HL-60 (cell line): ENCODE results near the gene COX14.

Source experiments
- DNase-seq, 2 experiments: peaks; one replicate each; pipeline ENCODE4 v3.0.0-alpha.2; 2010 to 2020; ENCODE audit warnings: low read depth in 1 of 2, low spot score in 1 of 2
- H3K27ac ChIP-seq: fragments of 250-450 bp; sonication (Bioruptor Pico); replicated peaks from 2 replicates; pipeline ENCODE4 v1.5.1; 2020; ENCODE audit warnings: mild to moderate bottlenecking, moderate library complexity
- H3K27me3 ChIP-seq: fragments of 250-450 bp; sonication (Bioruptor Pico); 2 replicates; pipeline ENCODE4 v1.5.1; 2021; ENCODE audit warnings: mild to moderate bottlenecking, moderate library complexity; ENCODE audit not compliant: insufficient read depth, poor library complexity, severe bottlenecking
- H3K4me3 ChIP-seq: replicated peaks from 2 replicates; pipeline ENCODE4 v1.5.1; 2011; ENCODE audit warnings: mild to moderate bottlenecking, control low read depth, low read length; ENCODE audit not compliant: insufficient read depth
- GABPA ChIP-seq: IDR thresholded peaks from 2 replicates; pipeline ENCODE4 v1.6.1; 2012; ENCODE audit warnings: low read depth
- POLR2AphosphoS5 ChIP-seq: IDR thresholded peaks from 2 replicates; pipeline ENCODE4 v1.6.1; 2012; ENCODE audit warnings: low read depth
- SPI1 ChIP-seq: IDR thresholded peaks from 2 replicates; pipeline ENCODE4 v1.6.1; 2012; ENCODE audit warnings: low read depth, mild to moderate bottlenecking, borderline replicate concordance
- TF ChIP-seq, protein P1 (sequence below): IDR thresholded peaks from one replicate; pipeline ENCODE4 v1.5.1; 2011; ENCODE audit warnings: low read length, control low read depth, inconsistent platforms; ENCODE audit not compliant: insufficient read depth
- TF ChIP-seq, protein P2 (sequence below): IDR thresholded peaks from 2 replicates; pipeline ENCODE4 v1.6.1; 2012; ENCODE audit warnings: low read depth; ENCODE audit not compliant: insufficient replicate concordance

COX14 gene

DNA sequence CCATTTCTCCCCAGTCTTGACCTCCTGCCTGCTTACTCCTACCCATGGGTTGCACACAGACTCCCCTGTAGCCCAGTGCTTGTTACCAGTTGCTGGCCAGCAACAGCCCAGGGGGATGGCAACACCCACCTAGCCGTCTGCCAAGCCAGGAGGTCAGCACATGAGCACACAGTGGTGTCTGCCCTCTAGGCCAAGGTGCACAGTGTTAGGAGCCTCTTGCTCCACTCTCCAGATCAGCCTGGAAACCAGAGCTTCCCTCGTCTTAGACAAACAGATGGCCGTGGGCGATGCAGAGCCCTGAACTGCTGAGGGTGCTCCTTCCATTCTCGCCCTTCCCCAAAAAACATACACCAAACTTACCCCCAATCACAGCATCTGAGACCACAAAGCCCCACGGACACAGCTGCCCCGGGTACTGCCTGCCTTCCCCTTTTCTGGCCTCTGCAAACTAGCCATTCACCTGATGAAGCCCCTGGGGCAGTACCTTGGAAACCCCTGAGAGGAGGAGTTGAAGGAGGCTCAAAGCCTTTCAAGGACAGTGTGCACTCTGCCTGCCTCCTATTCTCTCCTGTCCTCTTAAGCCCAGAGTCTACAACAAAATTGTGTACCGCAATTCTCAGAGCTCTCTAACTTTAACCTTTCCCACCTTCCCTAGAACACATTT is 9.3 kb upstream of the COX14 start:
- no peak overlapping the region for H3K27ac ChIP-seq
- DNase-seq, result no peak

DNA sequence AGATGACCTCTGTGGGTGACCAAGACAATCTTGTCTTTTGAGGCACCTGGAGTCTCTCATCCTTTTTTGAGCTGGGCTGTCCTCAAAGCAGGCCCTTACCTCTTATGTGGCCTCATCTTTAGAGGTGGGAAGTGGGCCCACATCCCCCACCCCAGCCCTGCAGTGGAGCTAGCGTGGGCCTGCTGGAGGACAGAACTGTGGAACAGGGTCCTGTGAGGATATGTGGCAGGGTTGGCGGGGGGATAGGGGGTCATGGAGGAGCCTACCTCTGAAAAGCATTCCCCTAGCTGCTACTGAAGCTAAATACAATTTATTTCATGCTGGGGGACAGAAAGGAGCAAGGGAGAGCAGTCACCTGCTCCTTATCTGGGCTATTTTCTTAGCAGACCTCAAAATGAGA is 8.7 kb upstream of the COX14 start:
- TF ChIP-seq POLR2AphosphoS5 (no peak), GABPA (no peak), SPI1 (no peak)
- TF ChIP-seq, protein P1, sequence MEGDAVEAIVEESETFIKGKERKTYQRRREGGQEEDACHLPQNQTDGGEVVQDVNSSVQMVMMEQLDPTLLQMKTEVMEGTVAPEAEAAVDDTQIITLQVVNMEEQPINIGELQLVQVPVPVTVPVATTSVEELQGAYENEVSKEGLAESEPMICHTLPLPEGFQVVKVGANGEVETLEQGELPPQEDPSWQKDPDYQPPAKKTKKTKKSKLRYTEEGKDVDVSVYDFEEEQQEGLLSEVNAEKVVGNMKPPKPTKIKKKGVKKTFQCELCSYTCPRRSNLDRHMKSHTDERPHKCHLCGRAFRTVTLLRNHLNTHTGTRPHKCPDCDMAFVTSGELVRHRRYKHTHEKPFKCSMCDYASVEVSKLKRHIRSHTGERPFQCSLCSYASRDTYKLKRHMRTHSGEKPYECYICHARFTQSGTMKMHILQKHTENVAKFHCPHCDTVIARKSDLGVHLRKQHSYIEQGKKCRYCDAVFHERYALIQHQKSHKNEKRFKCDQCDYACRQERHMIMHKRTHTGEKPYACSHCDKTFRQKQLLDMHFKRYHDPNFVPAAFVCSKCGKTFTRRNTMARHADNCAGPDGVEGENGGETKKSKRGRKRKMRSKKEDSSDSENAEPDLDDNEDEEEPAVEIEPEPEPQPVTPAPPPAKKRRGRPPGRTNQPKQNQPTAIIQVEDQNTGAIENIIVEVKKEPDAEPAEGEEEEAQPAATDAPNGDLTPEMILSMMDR, result no peak
- TF ChIP-seq, protein P2, sequence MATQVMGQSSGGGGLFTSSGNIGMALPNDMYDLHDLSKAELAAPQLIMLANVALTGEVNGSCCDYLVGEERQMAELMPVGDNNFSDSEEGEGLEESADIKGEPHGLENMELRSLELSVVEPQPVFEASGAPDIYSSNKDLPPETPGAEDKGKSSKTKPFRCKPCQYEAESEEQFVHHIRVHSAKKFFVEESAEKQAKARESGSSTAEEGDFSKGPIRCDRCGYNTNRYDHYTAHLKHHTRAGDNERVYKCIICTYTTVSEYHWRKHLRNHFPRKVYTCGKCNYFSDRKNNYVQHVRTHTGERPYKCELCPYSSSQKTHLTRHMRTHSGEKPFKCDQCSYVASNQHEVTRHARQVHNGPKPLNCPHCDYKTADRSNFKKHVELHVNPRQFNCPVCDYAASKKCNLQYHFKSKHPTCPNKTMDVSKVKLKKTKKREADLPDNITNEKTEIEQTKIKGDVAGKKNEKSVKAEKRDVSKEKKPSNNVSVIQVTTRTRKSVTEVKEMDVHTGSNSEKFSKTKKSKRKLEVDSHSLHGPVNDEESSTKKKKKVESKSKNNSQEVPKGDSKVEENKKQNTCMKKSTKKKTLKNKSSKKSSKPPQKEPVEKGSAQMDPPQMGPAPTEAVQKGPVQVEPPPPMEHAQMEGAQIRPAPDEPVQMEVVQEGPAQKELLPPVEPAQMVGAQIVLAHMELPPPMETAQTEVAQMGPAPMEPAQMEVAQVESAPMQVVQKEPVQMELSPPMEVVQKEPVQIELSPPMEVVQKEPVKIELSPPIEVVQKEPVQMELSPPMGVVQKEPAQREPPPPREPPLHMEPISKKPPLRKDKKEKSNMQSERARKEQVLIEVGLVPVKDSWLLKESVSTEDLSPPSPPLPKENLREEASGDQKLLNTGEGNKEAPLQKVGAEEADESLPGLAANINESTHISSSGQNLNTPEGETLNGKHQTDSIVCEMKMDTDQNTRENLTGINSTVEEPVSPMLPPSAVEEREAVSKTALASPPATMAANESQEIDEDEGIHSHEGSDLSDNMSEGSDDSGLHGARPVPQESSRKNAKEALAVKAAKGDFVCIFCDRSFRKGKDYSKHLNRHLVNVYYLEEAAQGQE, result no peak
- H3K27me3 ChIP-seq, result no peaks in the 10 kb centered on the region
- no peak for DNase-seq
- no peak overlapping the region for H3K4me3 ChIP-seq
- H3K27ac ChIP-seq, result no peak overlapping the region

More for the DNA sequence above, 9.3 kb upstream of the COX14 start:
- Histone ChIP-seq H3K4me3 (no peak overlapping the region), H3K27me3 (no peaks in the 10 kb centered on the region)
- no peak for TF ChIP-seq POLR2AphosphoS5
- TF ChIP-seq GABPA, result no peak
- TF ChIP-seq SPI1, result no peak
- TF ChIP-seq, protein P2, result no peak
- TF ChIP-seq, protein P1, result no peak

DNA sequence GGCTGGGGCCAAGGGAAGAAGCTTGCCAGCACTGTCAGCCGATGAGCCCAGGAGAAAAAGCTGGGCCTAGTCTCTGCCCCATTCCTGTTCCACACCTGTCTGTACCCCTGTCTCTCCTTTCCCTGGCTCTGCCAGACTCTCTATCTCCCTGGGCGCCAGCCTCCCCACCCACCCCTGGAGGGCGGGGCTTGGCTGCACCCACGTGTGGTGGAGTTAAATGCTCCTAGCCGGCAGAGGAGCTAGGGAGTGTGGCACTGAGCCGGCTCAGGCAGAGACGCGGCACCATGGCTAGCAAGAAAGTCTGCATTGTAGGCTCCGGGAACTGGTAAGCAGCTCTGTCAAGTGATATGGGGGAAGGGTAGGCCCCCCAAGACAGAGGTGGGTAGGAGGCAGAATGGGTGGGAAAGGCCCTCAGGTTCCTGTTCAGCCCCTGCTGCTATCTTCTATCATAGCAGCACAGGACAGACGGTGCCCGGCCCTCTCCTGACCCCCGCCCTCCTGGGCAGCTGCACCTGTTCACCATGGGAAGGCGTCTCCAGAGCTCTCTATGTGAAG is 8.2 kb upstream of the COX14 start, which contains the start of gene GPD1:
GPD1 (plus strand) TSS at position 242 of the 555 bp plus-strand sequence; CDS start at position 285, 43 bp downstream.
- TF ChIP-seq GABPA (no peak), SPI1 (no peak), POLR2AphosphoS5 (no peak)
- TF ChIP-seq, protein P2, result no peak
- TF ChIP-seq, protein P1, result no peak
- H3K27ac ChIP-seq, result no peak within 1 kb of the TSS
- H3K27me3 ChIP-seq, result no peaks in the 10 kb centered on the region
- DNase-seq, result no peak
- no peak within 1 kb of the TSS for H3K4me3 ChIP-seq
